ENCODE results near the gene RSPH10B2.
"Not testable (repeated sequence)": the region's sequence is repeated elsewhere in the genome, so short reads cannot be mapped to it uniquely, and the experiment has no call there.

RSPH10B2 gene

DNA sequence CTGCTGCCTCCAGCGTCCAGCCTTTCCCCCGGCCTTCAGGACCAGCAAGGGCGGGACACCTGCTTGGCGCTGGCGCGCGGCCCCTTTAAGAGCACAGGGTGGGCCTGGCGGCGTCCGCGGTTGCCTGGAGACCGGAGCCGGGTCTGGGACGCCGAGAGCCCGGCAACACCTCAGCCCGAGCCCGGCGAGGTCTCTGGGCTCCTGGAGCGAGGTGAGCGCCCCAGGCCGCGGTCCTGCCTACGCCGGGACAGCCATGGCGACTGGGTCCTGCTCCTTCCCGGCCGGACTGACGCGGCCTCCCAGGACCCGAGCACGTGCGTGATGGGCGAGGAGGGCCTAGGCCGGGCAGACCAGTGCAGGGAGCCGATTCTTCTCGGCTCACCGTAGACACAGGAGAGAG, at the start of gene RSPH10B2:
RSPH10B2 (plus strand) TSS at position 140 of the 400 bp plus-strand sequence. CDS start 3,575 bp downstream, outside the sequence.
- not testable (repeated sequence) for DNase-seq (ENCODE audit: low read depth)

DNA sequence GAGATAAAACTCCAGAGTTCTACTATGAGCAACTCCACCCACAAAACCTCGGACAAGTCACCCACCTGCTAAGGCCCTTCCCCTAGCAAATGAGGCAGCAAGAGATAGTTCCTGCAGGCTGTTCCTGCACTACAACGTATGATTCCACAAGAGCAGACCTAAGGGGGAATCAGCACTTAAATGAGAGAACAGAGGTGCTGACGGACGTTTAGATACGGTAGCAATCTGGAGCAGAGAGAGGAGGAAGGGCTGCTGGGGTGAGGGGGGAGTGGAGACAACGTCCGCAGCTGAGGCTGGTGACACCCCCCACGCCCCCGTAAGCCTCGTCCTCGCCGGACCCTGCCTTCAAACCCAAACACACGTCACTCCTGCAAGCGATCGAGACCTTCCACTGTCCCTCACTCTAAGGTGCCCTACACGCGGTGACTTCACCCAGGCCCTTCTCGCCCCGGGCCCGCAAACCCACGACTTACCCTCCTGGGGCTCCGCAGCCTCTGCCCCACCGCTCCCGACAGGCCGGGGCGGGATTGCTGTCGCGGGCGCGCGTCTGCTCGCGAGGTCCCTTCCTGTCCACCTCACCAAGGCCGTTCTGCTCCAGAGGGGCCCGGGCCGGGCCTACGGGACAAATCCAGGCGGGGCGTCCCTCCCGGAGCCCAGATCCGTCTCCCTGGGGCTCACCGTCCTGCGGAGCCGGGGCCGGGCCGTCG, 47.8 kb upstream of the RSPH10B2 start:
- peak; percentile 5 for DNase-seq (ENCODE audit: low read depth)

DNA sequence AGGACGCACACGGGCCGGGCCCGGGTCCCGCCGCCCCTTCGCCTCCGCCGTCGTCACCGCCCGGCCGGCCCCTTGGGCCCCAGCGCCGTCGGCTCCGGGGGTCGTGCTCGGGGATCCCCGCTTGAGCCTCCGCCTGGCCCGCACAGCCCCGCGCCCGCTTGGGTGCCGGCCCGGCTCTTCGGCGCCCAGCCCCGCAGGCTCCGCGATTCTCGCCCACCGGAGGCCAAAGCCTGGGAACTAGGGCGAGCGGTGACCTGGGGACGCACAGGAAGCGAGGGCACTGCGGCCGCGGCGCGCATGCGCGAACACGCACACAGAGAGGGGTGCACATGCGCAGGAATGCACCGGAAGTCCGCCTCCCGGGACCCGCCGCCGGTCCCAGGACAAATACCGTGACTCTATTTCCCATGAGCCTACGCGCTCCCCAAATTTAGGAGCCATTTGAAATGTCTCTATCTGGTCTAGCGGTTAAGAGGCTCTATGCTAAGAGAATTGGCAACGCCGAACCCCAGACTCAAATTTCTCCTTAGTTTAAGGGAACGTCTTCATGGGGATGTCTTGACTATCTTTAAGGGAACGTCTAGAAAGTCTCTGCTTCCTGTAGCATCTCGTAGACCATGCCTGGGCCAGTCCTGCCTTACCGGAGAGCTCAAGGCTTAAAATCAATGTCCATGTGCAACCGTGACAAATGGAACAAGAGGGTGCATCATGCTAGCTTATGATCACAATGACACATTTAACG, 47.1 kb upstream of the RSPH10B2 start, which contains the start of gene ZNF12:
ZNF12 (minus strand) TSS at position 282 of the 742 bp plus-strand sequence. CDS start 1,774 bp downstream, outside the sequence.
- DNase-seq (ENCODE audit: low read depth), result peak; percentile 96

DNA sequence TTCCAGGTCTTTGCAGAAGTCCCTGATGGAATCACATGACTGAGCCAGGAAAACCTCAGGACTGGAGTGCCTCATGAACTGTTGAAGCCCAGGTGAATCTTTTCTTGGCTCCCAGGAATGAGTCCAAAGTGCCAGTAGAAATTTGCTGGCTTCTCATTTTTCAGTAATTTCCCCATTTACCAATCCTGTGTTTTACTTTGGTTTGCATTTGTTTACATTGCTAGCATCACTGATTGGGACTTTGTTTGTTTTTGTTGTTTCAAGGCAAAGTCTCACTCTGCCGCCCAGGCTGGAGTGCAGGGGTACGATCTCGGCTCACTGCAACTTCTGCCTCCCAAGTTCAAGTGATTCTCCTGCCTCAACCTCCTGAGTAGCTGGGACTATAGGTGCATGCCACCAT, 45.6 kb upstream of the RSPH10B2 start:
- DNase-seq (ENCODE audit: low read depth), result no peak

DNA sequence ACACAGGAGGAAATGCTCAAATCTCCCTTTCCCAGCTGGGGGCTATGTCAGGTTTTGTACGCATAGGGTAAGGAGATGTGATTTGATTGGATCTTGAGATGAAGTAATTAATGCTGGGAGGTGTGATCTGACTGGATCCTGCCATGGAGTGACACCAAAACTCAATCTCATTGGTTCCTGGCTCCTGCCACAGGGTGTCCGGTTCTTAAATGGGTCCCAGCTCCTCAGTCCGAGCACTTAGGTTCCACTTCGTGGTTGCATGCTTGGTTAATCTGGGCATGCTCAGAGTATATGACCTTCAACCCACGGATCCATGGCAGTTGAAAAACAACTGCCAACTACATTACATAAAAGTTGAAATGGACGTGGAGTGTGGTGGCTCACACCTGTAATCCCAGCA, 44.1 kb upstream of the RSPH10B2 start:
- DNase-seq (ENCODE audit: low read depth), result no peak

DNA sequence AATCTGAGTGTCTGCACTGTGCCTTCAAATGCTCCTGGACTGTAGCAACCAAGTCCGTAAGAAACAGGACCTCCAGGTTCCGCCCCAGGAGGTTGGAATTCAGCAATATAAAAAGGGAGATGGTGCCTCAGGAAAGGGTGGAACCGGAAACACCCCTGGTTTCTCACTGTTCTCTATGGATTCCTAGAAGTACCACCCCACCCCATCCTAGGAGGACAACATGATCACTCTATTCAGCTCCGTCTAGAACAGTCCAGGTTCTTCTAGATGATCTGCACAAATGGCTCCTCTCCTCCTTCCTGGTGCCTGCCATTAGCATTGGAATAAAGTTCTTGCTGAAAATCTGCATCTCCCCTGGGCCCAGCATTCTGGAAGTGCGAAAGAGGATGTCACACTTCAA, 39.5 kb upstream of the RSPH10B2 start:
- no peak for DNase-seq (ENCODE audit: low read depth)

DNA sequence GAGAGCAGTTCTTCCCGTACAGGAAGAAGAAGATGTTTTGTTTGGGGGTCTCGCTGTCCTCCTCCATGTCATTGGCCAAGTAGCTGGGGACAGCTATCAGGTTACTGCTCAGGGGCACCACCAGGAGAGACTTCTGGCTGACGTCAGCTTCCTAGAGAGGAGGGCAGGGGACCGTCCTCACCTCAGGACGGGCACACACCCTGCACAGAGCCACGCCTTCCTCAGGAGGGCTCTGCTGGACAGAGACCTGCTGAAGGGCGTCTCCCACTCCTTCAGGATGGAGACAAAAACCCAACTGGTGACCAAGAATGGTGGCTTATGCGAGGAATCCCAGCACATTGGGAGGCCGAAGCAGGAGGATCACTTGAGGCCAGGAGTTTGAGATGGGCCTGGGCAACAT, 38.0 kb upstream of the RSPH10B2 start:
- DNase-seq (ENCODE audit: low read depth), result not testable (repeated sequence)

DNA sequence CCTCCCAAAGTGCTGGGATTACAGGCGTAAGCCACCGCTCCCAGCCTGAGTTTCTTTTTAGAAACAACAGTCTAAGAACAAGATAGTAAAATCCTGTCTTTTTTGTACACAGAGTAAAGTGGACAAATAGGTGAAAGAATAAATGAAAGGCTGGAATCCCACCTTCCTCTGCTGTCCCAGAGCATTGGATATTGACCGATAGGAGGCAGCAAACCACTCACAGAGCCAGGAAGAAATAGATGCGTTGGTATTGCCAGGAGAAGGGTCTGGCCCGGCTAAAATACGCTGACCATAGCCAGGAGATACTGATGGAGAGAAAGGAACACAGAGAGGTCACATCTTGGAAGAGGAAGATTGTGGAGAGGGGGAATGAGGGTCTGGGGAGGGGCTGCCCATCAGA, 35.8 kb upstream of the RSPH10B2 start:
- no peak for DNase-seq (ENCODE audit: low read depth)

DNA sequence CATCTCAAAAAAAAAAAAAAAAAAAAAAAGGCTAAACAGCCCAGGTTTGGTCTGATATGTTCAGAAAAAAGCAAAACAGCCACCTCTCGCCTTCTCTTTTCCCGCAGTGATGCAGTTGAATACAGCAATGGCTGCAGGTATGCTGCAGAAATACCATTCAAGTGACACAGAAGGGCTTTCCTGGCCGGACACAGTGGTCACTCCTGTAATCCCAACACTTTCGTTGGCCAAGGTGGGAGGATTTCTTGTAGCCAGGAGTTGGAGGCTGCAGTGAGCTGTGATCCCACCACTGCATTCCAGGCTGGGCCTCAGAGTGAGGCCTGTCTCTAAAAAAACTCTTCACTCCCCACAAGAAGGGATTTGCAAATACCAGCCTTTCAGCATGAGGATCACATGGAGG, 29.6 kb upstream of the RSPH10B2 start:
- DNase-seq (ENCODE audit: low read depth), result not testable (repeated sequence)

DNA sequence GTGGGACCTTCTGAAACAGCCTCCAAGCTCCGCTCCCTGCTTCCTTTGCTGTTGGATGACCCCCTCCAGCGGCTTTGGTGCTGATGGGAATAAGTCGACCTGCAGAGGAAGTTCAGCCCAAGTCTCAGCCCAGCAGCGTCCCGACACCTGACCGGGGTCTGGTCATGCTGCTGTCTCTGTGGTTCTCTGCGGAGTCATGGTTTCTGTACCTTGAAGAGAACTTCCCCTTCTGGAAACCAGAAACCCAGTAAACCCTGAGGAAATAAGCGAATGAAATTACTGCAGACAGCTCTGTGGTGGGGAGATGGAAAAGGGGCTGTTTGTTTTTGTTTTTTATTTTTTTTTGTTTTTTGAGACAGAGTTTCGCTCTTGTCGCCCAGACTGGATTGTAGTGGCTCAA, 28.9 kb upstream of the RSPH10B2 start:
- DNase-seq (ENCODE audit: low read depth), result no peak

DNA sequence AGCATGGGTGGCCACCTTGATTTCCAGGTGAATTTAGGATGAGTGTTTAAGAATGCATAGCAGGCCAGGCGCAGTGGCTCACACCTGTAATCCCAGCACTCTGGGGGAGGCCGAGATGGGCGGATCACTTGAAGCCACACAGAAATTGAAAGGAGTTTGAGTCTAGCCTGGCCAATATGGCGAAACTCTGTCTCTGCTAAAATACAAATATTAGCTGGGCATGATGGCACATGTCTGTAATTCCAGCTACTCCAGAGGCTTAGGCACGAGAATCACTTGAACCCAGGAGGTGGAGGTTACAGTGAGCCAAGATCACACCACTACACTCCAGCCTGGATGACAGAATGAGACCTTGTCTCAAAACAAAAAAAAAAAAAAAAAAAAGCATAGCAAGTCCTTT, 27.6 kb upstream of the RSPH10B2 start:
- not testable (repeated sequence) for DNase-seq (ENCODE audit: low read depth)

DNA sequence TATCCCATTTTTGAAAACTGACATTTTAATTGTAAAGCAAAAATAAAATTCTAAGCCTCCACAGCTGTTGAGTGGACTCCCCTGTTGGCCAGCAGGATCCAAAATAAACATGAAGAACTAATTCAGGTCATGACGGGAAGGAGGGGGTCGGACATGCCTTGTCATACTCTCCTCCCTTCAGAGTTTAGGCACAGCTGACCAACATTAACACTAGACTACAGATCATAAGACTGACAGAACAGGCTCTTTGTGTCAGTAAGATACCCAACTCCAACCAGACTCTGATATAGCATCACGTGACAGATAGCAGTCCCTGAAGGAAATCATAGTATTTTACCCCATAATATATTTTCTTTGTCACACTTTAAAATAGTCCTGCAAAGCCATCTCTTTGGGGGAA, 26.2 kb upstream of the RSPH10B2 start:
- DNase-seq (ENCODE audit: low read depth), result no peak

DNA sequence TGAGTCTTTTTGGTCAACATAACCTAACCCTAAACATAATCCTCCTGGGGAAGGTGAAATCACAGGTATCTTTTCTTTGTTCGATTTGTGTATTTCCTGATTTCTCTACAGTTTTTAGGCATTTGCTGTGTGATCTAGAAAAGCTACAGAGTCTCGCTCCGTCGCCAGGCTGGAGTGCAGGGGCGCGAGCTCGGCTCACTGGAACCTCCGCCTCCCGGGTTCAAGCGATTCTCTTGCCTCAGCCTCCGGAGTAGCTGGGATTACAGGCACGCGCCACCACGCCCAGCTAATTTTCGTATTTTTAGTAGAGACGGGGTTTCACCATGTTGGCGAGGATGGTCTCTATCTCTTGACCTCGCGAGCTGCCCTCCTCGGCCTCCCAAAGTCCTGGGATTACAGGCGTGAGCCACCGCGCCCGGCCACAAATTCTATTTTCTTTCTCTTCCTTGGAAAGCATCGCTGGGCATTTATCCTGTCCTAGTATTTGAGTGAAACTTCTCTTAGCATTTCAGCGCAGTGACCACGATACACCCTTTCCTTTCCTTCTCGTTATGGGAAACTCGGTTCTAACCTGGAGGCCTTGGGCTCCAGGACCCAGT, 24.9 kb upstream of the RSPH10B2 start:
- not testable (repeated sequence) for DNase-seq (ENCODE audit: low read depth)

DNA sequence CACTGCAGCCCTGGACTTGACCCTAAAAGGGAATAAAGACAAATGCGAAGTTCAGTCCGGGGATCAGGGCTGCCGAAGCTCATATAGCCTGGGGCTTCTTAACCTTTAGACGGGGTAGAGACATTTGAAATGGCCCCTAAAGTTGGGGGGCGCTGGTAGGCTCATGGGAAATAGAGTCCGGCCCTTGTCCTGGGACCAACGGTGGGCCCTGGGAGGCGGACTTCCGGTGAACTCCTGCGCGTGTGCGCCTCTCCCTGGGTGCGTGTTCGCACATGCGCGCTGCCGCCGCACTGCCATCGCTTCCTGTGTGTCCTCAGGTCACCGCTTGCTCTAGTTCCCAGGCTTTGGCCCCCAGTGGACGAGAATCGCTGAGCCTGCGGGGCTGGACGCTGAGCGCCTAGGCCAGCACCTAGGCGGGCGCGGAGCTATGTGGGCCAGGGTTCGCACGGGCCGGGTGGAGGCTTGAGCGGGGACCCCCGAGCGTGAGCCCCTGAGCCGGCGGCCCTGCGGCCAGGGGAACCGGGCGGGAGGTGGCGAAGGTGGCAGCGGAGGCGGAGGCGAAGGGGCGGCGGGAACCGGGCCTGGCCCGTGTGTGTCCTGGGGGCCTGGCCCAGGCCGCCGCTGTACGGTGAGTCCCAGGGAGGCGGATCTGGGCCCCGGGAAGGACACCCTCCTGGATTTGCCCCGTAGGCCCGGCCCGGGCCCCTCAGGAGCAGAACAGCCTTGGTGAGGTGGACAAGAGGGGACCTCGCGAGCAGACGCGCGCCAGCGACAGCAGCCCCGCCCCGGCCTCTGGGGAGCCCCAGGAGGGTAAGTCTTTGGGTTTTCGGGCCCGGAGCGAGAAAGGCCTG, 24.2 kb upstream of the RSPH10B2 start:
- DNase-seq (ENCODE audit: low read depth), result peak; percentile 81

DNA sequence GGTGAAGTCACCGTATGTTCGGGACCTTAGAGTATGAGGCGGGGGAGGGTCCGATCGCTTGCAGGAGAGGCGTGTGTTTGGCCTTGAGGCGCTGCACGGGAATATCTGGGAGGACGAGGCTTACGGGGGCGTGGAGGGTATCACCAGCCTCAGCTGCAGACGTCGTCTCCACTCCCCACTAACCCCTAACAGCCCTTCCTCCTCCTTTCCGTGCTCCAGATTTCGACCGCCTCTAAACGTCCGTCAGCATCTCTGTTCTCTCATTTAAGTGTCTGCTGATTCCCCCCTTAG, 23.6 kb upstream of the RSPH10B2 start:
- no peak for DNase-seq (ENCODE audit: low read depth)

DNA sequence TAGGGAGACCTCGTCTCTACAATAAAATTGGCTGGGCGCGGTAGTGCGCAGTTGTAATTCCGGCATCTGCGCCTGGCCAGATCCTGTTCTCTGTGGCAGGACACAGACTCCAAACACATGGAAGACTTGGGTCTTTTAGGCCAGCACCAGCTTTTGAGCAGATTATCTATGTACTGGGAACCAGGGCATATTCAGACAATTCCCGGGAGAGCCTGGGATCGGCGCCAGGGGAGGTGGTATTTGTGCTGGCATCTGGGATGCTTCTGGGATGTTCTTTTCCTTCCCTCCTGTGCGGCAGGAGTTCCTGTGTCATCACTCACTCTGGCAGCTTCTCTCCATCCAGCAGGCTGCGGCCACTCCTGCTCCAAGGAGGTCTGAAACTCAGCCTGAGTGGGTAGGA, 15.5 kb upstream of the RSPH10B2 start:
- not testable (repeated sequence) for DNase-seq (ENCODE audit: low read depth)

DNA sequence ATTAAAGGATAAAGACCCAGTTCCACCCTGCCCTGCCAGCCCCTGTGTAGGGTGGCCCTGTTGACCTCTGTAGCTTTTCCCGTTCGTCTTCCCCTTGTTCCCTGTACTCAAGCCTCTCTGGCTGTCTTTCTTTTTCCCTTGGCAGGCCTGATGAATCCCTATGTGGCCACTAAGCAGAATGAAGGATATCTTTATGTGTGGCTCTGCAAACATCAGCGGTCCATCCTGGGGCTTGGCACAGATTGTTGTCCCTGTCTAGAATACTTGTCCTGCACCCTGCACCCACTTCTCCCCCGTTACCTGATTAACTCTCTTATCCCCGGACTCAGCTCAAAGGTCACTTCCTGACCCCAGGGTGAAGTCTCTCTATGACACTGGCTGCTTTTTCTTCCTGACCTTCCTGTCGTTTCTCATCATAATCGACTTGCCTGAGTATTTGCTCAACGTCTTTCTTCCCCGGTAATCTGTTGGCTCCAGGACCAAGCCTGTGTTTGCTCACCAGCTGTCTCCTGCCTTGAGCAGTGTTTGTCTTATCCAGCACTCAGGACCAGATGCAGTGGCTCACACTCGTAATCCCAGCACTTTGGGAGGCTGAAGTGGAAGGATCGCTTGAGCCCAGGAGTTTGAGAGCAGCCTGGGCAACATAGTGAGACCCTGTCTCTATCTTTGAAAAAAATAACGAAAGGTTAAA, 9.3 kb upstream of the RSPH10B2 start:
- not testable (repeated sequence) for DNase-seq (ENCODE audit: low read depth)

DNA sequence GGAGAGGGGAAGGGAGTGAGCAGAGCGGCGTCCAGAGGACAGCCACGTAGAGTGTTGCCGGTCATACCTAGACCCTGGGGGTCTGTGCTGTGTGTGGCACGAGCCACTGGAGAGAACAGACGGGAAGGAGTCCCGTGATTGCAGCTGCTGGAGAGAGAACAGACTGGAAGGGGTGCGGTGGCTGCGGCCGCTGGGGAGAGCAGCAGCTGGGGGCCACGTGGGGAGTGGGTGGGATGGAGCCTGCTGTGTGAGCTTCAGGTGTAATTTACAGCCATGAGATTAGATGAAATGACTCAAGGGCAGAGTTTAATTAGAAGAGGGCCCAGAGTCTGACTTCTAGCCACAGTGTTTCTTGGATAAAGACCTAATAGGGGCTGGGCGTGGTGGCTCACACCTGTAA, 4.6 kb upstream of the RSPH10B2 start:
- DNase-seq (ENCODE audit: low read depth), result not testable (repeated sequence)

DNA sequence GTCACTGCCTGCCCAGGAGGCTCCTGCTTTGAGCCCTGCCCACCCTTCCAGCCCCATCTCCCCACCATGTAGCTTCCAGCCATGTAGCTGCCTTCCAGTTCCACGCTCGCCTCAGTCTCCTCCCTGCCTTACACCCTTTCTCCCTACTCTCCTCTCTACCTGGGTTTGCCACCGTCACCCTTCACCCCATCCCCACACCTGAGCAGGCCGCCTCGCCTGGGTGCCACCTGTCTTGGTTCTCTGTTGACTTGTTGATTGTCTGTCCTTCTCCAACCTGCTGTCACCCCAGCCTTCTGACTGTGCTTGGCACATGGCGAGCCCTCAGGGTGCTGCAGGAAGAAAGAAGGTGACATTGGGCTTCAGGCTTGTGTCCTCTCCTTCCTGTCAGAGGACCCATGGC, 3.7 kb upstream of the RSPH10B2 start:
- DNase-seq (ENCODE audit: low read depth), result not testable (repeated sequence)

DNA sequence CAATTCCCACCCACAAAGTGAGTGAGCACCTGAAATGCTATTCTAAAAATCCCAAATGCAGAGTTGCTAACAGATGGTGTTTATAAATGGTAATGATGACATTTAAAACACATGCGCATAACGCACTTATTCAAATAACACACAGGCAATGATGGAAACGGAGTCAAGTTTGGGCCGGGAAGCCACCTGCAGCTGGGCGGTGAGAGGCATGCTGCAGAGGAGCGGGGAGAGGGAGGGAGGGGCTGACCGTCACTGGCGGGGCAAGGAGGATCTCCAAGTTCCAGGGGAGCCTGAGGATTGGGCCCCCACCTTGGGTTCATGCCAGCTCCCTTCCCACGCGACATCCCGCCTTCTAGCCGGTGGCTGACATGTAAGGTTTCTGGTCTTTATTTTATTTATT, 7.3 kb downstream of the RSPH10B2 start:
- not testable (repeated sequence) for DNase-seq (ENCODE audit: low read depth)

DNA sequence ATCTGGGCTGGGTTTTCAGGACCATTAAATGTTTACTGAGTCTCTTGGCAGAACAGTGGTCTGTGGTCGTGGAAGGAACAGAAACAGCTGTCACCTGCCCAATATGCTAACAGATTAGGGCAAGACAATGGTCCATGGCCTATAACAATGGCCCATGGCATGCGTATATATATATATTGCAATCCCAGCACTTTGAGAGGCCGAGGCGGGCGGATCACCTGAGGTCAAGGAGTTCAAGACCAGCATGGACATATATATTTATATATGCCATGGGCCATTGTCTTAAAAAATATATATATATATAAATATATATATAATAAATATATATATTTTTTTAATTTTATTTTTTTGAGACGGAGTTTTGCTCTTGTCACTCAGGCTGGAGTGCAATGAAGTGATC, 27.7 kb downstream of the RSPH10B2 start:
- DNase-seq (ENCODE audit: low read depth), result not testable (repeated sequence)

DNA sequence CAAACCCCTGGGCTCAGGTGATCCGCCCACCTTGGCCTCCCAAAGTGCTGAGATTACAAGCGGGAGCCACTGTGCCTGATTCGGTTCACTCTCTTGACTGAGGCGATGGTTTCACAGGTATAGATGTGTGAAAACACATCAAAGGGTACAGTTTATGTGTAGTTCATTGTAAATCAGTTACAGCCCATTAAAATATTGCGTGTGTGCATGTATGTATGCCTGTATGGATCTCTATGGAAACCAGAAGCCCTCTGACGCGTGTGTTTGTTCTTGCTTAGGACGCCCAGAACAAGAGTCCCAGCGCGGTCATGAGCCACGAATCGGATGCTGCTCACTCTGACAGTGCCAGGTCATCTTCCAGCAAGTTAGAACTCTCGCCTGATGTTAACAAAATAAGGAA, 35.5 kb downstream of the RSPH10B2 start:
- not testable (repeated sequence) for DNase-seq (ENCODE audit: low read depth)

All from activated T-cell treated with anti-CD3 and anti-CD28 coated beads for 24 hours (primary cell).